ENCODE data around the gene CYP2D6.
A peak's percentile ranks its signal among the peaks of the same experiment; 100 is the strongest.
"Not testable (repeated sequence)": the region's sequence is repeated elsewhere in the genome, so short reads cannot be mapped to it uniquely, and the experiment has no call there.

The CYP2D6 gene

DNA sequence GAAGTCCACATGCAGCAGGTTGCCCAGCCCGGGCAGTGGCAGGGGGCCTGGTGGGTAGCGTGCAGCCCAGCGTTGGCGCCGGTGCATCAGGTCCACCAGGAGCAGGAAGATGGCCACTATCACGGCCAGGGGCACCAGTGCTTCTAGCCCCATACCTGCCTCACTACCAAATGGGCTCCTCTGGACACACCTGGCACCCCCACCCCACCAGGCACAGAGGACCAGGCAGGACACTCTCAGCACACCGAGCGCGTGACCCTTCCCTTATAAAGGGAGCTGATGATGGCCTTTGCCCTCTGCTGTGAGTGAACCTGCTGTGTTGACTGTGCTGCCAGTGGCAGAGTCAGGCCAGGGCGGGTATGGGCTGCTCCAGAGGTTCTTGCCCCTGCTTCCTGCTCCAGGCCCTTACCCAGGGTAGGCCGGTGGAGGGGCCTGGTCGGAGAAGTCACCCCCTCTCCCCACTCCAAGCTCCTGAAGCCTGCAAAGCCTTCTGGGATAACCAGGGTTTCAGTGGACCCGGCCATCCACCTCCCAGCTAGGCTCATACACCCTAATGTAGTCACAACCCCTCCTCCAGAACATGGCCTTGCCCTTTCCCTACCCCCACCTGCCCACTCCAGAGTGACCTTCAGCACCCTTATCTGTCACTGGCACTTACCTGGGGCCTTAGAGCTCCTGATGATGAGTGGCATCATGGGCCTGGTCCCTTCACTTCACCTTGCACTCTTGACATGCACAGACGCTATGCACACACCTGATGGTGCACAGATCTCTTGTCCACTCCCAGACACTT, at the start of gene CYP2D6:
Gene CYP2D6, minus strand, starts transcription at position 172 of the 793 bp plus-strand sequence. Its CDS starts 19 bp downstream, at position 153.
- not testable (repeated sequence) for DNase-seq (ENCODE audit: low spot score)

DNA sequence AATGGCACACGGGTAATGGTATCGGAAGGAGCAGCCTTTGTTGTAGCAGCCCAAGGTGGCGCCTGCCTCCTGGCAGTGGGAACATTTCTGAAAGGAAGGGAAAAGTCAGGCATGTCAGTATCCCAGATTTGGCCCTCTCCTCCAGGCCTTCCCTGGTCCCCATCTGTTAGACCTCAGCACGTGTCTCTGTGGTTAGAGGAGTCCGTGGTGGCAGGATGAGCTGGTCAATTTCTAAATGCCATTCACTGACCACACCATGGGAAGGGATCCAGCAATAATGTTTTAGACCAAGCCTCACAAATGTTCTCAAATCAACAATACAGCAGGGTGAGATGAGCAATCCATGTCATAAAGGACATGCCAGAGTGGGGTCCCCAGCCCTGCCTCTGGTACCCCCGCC, 49.0 kb upstream of the CYP2D6 start:
- DNase-seq (ENCODE audit: low spot score): no peak

DNA sequence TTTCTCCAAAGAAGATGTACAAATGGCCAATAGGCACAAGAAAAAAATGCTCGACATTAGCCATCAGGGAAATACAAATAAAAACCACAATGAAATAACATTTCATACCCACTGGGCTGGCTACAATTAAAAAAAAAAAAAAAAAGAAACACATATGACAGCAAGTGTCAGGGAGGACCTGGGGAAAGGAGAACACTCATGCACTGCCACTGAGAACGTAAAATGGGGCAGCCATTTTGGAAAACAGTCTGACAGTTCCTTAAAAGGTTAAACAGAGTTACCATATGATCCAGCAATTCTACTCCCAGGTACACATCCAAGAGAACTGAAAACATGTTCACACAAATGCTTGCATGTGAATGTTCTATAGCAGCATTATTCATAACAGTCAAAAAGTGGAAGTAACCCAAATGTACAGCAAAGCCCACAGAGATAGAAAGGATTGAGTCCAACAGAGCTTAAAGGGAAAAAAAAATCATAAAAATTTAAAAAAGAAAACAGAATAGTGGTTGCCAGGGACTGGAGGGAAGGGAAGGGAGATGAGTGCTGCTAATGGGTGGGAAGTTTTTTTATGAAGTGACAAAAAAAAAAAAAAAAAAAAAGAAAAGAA, 48.4 kb upstream of the CYP2D6 start:
- no peak for DNase-seq (ENCODE audit: low spot score)

DNA sequence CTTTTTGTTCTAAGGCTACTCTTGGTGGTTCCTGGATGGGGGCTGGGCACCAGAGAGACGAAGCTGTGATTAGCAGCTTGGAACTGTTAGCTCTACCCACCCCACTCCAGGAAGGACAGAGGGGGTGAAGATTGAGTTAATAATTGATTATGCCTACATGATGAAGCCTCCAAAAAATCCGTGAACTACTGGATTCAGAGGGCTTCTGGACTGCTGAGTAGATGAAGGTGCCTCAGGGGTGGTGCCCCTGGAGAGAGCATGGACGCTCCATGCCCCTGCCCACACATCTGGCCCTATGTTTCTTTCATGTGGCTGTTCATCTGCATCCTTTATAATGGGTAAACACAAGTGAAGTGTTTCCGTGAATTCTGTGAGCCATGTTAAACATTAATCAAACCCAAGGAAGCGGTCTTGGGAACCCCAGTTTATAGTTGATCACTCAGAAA, 47.3 kb upstream of the CYP2D6 start:
- no peak for DNase-seq (ENCODE audit: low spot score)

DNA sequence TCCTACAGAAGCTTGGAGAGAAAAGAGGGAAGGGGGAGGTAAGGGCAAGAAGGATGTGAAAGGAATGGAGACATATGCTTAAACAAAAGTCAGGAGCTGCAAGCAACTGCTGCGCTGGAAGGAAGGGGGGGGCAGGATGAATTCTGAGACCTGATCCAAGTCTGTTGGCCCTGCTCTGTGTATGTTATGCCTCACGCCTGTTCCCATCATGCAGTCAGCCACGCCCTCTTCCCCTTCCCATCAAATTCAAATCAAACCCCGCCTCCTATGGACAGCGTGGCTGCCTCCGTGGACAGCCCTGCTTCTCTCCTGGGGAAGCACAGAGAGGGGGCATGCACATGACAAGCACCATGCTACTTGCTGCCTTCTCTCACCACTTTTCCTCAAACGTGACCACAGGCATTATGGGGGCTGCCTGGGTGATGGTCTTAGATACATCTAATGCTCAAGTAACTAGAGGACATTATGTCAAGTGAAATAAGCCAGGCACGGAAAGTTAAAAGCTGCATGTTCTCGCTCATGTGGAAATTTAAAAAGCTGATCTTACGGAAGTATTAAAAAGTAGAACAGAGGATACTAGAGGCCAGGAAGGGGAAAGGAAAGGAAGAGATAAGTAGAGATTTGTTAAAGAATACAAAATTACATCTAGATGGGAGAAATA, 45.8 kb upstream of the CYP2D6 start:
- no peak for DNase-seq (ENCODE audit: low spot score)

DNA sequence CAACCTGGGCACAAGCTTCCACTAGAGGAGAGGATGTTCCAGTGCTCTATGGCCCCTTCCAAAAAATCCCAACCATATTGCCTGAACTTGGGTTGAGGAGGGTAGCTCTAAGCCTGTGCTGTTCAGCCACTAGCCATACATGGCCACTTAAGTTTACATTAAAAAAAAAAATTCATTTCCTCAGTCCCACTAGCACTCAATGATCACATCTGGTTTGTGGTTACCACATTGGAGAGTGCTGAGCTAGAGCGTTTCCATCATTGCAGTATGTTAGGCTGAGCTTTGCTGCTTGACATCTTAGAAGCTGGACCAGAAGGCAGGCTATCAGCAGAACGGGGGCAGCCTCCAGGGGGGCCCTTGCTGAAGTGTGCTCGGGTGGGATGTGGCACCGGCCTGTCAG, 43.5 kb upstream of the CYP2D6 start:
- no peak for DNase-seq (ENCODE audit: low spot score)

DNA sequence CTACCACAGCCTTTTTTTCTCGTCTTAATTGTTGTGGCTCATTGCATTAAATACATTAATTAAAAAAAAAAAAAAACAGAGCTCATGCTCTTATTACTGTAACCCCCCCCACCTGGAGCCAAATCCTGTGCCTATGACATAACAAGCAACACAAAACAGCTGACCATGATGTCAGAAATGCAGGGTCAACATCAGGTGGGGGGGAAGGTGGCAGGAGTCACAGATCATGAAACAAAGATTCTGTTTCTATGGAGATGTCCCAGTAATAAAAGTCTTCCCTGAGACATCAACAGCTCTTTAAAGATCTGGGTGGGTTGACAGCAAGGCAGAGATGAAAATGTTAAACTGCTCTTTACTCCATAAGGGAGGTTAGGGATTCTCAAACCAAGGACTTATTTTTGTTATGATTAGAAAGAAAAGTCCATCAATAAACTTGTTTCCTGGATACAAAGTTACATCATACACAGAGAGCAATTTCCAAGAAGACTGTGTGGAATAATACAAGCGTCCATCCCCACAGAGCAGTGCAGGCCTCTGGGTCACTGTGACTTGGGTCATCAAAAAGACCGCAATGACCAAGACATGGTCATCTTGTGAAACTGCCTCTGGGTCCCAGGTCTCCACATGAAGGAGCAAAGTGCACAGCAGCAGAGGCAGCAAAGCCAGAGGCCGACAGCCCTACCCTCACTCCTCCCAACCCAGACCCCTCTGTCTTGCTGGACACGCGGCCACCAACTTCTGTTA, 42.7 kb upstream of the CYP2D6 start:
- no peak for DNase-seq (ENCODE audit: low spot score)

DNA sequence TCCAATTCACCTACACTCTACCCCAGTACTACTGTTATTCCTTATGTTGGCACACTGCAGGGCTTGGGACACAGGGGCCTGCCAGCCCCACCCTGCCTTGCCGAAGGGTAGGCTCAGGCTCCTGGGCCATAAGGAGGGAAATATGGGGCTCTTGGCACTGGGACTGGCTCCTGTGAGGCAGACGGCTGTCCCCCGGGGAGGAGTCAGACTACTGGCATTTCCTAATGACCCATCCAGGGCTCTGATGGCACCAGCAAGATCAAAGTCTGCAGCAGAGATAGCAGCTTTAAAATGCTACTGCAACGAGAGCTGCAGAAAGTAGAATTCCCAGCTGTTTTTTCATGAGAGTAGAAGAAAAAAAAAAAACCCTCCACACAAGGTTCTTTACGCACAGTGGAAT, 42.2 kb upstream of the CYP2D6 start:
- no peak for DNase-seq (ENCODE audit: low spot score)

DNA sequence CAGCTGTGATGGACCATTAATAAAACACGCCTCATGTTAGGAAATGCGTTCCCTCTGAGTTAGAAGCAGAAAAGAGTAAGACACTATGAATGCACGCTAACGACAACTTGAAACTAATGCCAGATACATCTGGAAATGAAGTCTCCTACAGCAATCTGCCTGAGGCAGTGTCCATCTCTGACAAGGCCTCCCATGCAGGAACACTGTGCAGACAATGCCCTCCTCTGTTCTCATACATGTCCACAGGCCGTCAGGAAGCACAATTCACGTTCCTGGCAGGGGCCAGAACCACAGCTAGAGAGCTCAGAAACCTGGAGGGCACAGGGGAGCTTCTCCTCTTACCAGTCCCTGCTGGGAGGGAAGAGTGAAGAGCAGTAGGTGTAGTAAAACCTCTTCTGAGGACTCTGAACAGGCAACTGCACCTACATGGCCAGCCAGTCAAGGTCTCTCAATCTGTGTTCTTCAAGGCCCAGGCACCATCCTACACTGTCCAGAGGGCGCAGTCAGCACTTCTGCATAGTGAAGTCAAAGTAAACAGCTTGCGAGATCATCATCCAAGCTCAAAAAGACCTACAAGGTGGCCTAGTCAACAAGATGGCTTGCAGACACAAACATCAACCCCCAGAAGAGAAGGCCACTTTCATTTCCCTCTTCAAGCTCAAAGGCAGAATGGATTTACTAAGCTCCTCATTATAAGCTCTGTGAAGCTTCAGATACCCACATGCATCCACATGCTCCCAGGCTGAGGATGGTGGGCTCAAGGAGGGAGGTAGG, 41.5 kb upstream of the CYP2D6 start:
- DNase-seq (ENCODE audit: low spot score): peak; percentile 63

DNA sequence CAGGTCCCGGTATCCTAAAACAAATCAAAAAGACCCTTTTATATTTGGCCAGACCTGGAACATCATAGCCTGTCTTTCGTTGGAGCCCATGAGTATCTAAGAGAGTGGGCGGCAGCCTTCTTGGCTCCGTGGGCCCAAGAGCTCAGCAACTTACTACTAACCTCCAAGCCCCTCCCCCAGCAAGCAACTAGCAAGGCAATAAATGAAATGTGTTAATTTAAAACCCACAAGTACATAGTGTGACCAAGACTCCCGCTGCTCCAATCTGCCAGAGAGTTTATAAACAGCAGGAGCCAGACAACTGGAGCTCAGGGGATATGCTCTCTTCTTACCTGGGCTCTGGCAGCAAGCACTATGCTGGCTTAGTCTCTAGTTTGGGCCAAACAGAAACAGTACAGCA, 40.8 kb upstream of the CYP2D6 start:
- no peak for DNase-seq (ENCODE audit: low spot score)

DNA sequence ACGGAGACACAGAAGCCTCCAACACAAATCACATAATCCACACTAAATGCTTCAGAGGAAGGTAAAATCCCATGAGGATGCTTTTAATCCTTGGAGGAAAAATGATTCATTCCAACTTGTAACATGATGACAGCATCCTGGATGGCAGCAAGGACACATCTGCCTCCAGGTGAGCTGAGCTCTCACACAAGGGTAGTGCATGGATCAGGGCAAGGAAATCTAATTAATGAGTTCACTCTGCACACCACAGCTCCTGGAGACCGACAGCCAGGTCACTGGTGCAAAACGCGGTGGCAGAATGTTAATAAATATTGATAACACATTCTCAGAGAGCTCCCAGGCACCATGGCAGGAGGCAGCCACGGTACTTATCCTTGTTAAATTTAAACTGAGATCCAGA, 40.3 kb upstream of the CYP2D6 start:
- DNase-seq (ENCODE audit: low spot score): no peak

DNA sequence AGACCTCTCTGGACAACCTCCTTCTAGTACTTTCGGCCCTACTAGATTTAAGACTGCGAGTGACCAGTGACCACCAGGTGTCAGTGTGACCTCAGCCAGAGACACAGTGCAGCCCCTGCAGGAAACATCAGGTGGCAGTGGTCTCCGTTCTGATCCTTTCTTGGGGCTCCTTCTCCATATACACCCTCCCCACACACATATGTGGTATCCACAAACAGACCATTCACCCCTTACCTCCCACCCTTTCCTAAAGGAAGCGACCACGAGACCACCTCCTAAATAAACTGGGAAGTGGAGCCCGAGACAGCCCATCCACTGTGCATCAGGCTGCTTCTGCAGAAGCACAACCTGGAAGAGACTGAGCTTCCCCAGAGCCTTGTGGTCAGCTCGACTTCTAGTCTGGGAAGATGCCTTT, 38.5 kb upstream of the CYP2D6 start:
- DNase-seq (ENCODE audit: low spot score): peak; percentile 77

DNA sequence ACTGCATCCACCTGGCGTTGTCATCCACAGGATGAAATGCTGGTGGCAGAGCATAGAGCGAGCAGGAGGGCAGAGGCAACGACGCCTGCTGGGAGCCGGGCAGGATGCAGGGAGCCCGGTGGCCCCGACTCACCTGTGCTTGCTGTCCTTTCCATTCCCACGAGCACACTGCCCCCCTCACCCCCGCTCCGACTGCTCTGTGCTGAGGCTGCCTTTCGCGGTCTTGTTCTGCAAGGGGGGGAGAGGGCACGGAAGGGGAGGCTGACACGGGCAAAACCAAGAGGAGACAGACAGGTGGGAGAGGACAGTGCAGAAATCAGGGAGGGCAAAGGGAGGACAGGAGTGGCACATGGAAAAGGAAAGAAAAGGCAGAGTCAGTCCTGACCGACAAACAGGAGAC, 37.9 kb upstream of the CYP2D6 start:
- no peak for DNase-seq (ENCODE audit: low spot score)

DNA sequence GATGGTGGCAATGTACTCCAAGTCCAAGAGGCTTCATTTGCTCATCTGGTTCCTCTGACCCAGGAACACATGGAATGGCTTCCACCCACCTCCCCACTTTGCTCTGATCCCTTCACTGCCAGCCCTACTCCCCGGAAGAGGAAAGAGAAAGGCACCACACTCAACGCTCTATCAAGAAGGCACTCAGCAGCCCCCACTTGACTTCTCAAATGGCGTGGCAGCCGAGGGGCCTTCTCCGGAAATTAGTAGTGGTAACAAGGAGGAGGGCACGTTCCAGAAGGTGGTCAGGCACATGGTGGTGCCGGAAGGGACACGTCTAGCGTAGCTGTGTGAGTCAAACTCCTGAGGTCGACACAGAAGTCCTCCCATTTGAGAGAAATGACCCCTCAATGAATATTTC, 36.5 kb upstream of the CYP2D6 start:
- no peak for DNase-seq (ENCODE audit: low spot score)

DNA sequence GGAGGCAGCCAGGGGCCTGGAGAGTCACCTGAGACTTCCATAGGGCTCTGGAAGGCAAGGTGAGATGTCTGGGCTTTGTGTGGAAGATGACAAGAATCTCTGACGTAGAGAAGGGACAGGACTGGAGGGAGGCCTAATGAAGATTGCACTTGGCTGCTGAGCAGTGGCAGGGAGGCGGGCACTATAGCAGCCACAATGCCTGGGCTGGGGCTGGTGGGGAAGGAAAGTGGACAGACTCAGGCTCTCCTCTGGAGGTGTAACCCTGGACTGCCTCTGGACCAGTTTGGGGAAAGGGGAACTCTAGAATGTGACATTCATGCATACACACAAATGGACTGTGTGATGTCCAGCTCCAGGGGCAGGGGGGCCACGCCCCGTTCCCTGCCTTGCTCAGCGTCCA, 34.3 kb upstream of the CYP2D6 start:
- no peak for DNase-seq (ENCODE audit: low spot score)

DNA sequence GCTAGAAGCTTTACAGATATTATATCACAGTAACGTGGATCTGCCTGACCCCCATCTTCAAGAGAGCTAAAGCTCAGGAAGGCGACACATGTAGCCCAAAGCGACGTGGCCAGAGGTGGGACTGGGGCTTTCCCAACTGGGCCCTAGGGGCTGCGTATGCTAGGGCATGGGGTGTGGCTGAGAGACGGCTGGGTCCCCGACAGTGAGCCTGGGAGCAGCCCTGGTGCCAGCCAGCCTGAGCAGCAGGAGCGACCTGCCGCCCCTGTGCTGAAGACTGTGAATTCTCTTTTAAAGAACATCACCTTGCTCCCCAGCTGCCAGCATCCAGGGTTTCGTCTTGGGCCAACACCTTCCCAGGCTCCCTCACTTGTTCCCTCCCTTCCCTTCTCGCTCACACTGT, 32.9 kb upstream of the CYP2D6 start:
- no peak for DNase-seq (ENCODE audit: low spot score)

DNA sequence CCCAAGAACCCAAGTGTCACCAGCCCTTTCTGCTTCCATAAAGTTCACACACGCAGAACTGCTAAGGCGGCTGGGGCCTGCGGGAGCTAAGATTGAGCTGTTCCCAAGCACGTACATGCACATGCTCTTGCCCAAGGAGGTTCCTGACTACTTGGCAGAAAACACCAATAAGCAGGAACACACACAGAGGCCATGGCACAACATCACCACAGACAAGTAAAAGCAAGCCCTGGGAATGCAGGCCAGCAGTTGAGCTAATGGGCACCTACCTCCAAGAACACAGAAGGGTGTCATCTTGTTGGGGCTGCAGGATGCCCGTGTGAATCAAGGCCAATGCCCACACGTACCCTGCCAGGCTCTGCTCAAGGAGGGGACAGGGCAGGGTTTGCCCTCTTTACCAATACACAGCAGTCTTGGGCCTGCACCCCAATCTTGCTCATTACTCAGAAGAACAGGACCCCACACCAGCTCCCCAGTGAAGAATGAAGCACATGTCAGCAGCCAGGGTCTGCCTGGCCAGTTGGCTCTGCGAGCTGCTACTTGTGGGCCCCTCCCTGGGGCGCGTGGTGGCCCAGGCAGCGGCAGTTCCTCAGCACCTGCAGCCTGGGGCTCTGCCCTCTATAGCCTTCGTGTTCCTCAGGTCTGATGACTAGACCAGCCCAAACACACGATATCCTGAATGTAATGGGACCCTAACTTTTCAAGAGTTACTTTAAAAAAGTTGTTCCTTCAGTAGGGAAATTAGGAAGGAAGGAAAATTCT, 32.3 kb upstream of the CYP2D6 start:
- no peak for DNase-seq (ENCODE audit: low spot score)

DNA sequence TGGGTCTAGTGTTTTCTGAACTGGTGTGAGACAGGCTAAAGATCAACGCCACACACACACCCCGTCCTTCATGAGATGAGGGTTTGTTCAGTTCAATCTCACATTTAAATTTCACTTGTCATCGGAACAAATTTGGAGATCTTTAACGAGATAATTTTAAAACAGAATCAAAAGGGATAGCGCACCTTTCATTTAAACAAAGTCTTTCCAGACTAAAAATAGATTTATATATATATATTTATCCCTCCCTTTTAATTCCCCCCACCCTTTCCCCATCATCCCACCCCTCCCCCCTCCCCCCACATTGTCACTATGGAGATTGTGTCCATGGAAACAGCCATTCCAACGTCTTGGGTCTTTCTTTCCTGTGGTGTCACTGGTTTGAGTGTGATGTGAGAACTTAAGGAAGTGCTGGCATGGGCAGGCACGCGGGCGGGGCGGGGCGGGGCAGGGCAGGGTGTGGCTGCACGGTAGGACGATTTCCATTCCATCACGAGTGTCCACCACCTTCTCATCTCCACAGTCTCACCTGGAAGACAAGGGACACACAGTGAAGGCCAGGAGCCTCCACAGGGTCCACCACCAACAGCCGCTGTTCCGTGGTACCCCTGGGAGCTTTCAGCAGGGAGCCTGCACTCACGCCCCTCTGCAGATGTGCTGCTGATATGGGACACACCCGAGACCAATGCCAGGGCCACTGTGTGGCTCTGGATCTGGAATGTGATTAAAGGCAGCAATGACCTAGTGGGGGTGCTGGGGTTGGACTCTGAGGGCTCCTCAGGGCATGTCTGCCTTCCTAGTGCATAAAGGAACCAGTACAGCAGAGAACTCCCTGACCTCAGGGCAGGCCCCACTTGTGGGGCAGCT, 30.5 kb upstream of the CYP2D6 start:
- no peak for DNase-seq (ENCODE audit: low spot score)

DNA sequence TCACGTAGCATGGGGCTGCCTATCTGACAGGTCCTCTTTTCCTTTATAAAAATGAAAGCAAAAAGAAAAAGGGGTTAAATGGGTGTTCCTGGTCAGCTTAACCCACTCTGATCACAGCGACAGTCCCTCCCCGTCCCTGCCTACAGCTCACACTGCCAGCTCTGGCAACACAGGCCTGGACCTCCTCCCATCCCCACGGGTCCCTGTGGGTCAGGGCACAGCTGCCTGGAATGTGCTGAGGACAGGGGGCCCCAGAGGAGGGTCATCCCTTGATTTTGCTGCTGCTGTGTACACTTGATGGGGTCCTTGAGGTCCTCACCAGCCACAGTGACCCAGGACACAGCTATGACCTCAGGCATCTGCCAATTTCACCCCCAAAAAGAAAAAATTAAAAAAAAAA, 29.6 kb upstream of the CYP2D6 start:
- no peak for DNase-seq (ENCODE audit: low spot score)
